WTC11 (cell line): ENCODE measurements around the gene SLC15A2. TPM values are rescaled to one million over a fixed set of nuclear protein-coding genes. Genes with fewer than 3 reads are reported as not detected.

ENCODE experiments used
- ATAC-seq: fragments of 200-7000 bp; cut with Tn5 transposase; 2 replicates; pipeline ENCODE4 v1.10.0; 2021; ENCODE audit warnings: mild to moderate bottlenecking, moderate library complexity
- CTCF ChIA-PET: fragments of 300-600 bp; sonication (Branson Sonifier 250); formaldehyde crosslinking; loops from one replicate; lab custom pipeline; 2021; ENCODE audit warnings: antibody characterized with exemption; lab: Charles Lee
- POLR2A ChIA-PET: fragments of 350-600 bp; sonication (Branson Sonifier 250); formaldehyde crosslinking; loops from one replicate; lab custom pipeline; 2021; ENCODE audit warnings: antibody characterized with exemption; lab: Charles Lee
- DNase-seq: peaks from one replicate; pipeline ENCODE4 v3.0.0; 2021; ENCODE audit warnings: low spot score
- H3K27ac Mint-ChIP-seq: 2 replicates; pipeline ENCODE4 v1.8.0; 2021; ENCODE audit warnings: mixed read lengths
- H3K27me3 Mint-ChIP-seq: 2 replicates; pipeline ENCODE4 v1.8.0; 2021; ENCODE audit warnings: low read depth, mild to moderate bottlenecking, moderate library complexity, mixed read lengths
- H3K36me3 Mint-ChIP-seq: 2 replicates; pipeline ENCODE4 v1.8.0; 2021; ENCODE audit warnings: mixed read lengths
- H3K4me1 Mint-ChIP-seq: 2 replicates; pipeline ENCODE4 v1.8.0; 2022; ENCODE audit warnings: mixed read lengths
- H3K4me3 Mint-ChIP-seq: 2 replicates; pipeline ENCODE4 v1.8.0; 2021; ENCODE audit warnings: mild to moderate bottlenecking, moderate library complexity, mixed read lengths
- H3K9me3 Mint-ChIP-seq: 2 replicates; pipeline ENCODE4 v1.8.0; 2021; ENCODE audit warnings: mixed read lengths
- ATF2 ChIP-seq: sonication (generic); formaldehyde crosslinking; IDR thresholded peaks from 2 replicates; pipeline ENCODE4 v1.8.1; 2022; ENCODE audit warnings: low read depth, missing genetic modification reagents, borderline replicate concordance
- E2F1 ChIP-seq: sonication (generic); formaldehyde crosslinking; IDR thresholded peaks from 2 replicates; pipeline ENCODE4 v1.8.0; 2022; ENCODE audit warnings: mild to moderate bottlenecking, missing genetic modification reagents
- ERG ChIP-seq: fragments of 250-450 bp; sonication (Bioruptor Pico); IDR thresholded peaks from 2 replicates; pipeline ENCODE4 v1.8.0; 2021; ENCODE audit warnings: mild to moderate bottlenecking
- FOXP1 ChIP-seq: sonication (generic); formaldehyde crosslinking; IDR thresholded peaks from 2 replicates; pipeline ENCODE4 v1.8.0; 2022; ENCODE audit warnings: missing genetic modification reagents, mild to moderate bottlenecking, moderate library complexity, borderline replicate concordance
- GTF2I ChIP-seq: fragments of 250-450 bp; sonication (Bioruptor Pico); conservative IDR thresholded peaks from 2 replicates; pipeline ENCODE4 v1.4.0; 2021; ENCODE audit warnings: mild to moderate bottlenecking
- HMGA2 ChIP-seq: fragments of 250-450 bp; sonication (Bioruptor Pico); IDR thresholded peaks from 2 replicates; pipeline ENCODE4 v1.4.0; 2021; ENCODE audit warnings: mild to moderate bottlenecking, moderate library complexity
- IRF1 ChIP-seq: sonication (generic); formaldehyde crosslinking; IDR thresholded peaks from 2 replicates; pipeline ENCODE4 v1.8.0; 2023; ENCODE audit warnings: missing genetic modification reagents
- MAX ChIP-seq: sonication (generic); formaldehyde crosslinking; IDR thresholded peaks from 2 replicates; pipeline ENCODE4 v1.8.0; 2022; ENCODE audit warnings: mild to moderate bottlenecking, missing genetic modification reagents
- MXD4 ChIP-seq: fragments of 250-450 bp; sonication (Bioruptor Pico); IDR thresholded peaks from 2 replicates; pipeline ENCODE4 v1.8.0; 2021; ENCODE audit warnings: mild to moderate bottlenecking, moderate library complexity, borderline replicate concordance
- MYBL2 ChIP-seq: sonication (generic); formaldehyde crosslinking; IDR thresholded peaks from 2 replicates; pipeline ENCODE4 v1.8.1; 2023; ENCODE audit warnings: mild to moderate bottlenecking, moderate library complexity, missing genetic modification reagents
- NFE2L1 ChIP-seq: sonication (generic); formaldehyde crosslinking; IDR thresholded peaks from 2 replicates; pipeline ENCODE4 v1.8.1; 2023; ENCODE audit warnings: missing genetic modification reagents
- TEAD4 ChIP-seq: sonication (generic); formaldehyde crosslinking; IDR thresholded peaks from 2 replicates; pipeline ENCODE4 v1.8.0; 2022; ENCODE audit warnings: mild to moderate bottlenecking, missing genetic modification reagents
- USF2 ChIP-seq: sonication (generic); formaldehyde crosslinking; IDR thresholded peaks from 2 replicates; pipeline ENCODE4 v1.8.1; 2023; ENCODE audit warnings: mild to moderate bottlenecking, missing genetic modification reagents, moderate library complexity
- ZNF138 ChIP-seq: sonication (generic); formaldehyde crosslinking; conservative IDR thresholded peaks from 2 replicates; pipeline ENCODE4 v1.8.1; 2022; ENCODE audit warnings: mild to moderate bottlenecking, moderate library complexity, missing genetic modification reagents
- ZNF425 ChIP-seq: fragments of 250-450 bp; sonication (Bioruptor Pico); conservative IDR thresholded peaks from 2 replicates; pipeline ENCODE4 v1.9.0; 2021; ENCODE audit warnings: mild to moderate bottlenecking
- ZNF671 ChIP-seq: fragments of 250-450 bp; sonication (Bioruptor Pico); IDR thresholded peaks from 2 replicates; pipeline ENCODE4 v1.8.0; 2021; ENCODE audit warnings: mild to moderate bottlenecking
- total RNA-seq: library from RNA; stranded (reverse); gene quantifications from 3 replicates; pipeline ENCODE4 v1.2.3, GENCODE V29; 2021

Gene SLC15A2
- total RNA-seq, 1 experiment from 2014 or later = 2.4 TPM

- peaks cover 11% of the 10 kb centered on the region for H3K4me1 Mint-ChIP-seq
- ATAC-seq (no peak), DNase-seq (no peak)
- H3K27me3 Mint-ChIP-seq = no peaks in the 10 kb centered on the region
- no peak overlapping the region for H3K4me3 Mint-ChIP-seq
- peaks cover 74% of the 10 kb centered on the region for H3K9me3 Mint-ChIP-seq
- ChIA-PET CTCF (no interaction called here), POLR2A (no interaction called here)
- no peak overlapping the region for H3K27ac Mint-ChIP-seq
- TF ChIP-seq TEAD4 (no peak), NFE2L1 (no peak), ATF2 (no peak), ZNF671 (CRISPR knock-in tag) (no peak), FOXP1 (CRISPR knock-in tag) (no peak), MXD4 (CRISPR knock-in tag) (no peak), IRF1 (CRISPR knock-in tag) (no peak), HMGA2 (no peak), ZNF138 (CRISPR knock-in tag) (no peak), USF2 (no peak), GTF2I (CRISPR knock-in tag) (no peak), MAX (CRISPR knock-in tag) (no peak), ERG (CRISPR knock-in tag) (no peak)
- H3K36me3 Mint-ChIP-seq = peaks cover 34% of the 10 kb centered on the region
These were observed 80.5 kb downstream of the SLC15A2 start for GRCh38 chr3:121974601-121975111.

- ChIA-PET POLR2A (no interaction called here), CTCF (no interaction called here)
- no peaks in the 10 kb centered on the region for H3K27me3 Mint-ChIP-seq
- peaks cover 67% of the 10 kb centered on the region for H3K9me3 Mint-ChIP-seq
- no peak overlapping the region for H3K27ac Mint-ChIP-seq
- no peak for ATAC-seq
- DNase-seq = no peak
- no peak overlapping the region for H3K4me3 Mint-ChIP-seq
- no peak for TF ChIP-seq MYBL2 (CRISPR knock-in tag)
- no peak for TF ChIP-seq E2F1 (CRISPR knock-in tag)
- TF ChIP-seq ZNF425 (CRISPR knock-in tag) = no peak
- TF ChIP-seq, all 79 proteins: peak for 0
- Mint-ChIP-seq H3K36me3 (peaks cover 29% of the 10 kb centered on the region), H3K4me1 (peaks cover 11% of the 10 kb centered on the region)
These were observed 81.6 kb downstream of the SLC15A2 start for GRCh38 chr3:121975702-121976302.
